ENCODE measurements around the gene ADI1. TPM values are rescaled to one million over a fixed set of nuclear protein-coding genes. Genes with fewer than 3 reads are reported as not detected.

ADI1 gene
- total and polyA plus RNA-seq, 7 donors = 42.5 to 137 (median 43.7) TPM

- Histone ChIP-seq H3K4me3 (no peak overlapping the region), H3K27ac (peak overlapping the region; percentile 95), H3K9me3 (no peaks in the 10 kb centered on the region), H3K36me3 (ENCODE audit: insufficient read depth in 1 of 2, low read depth in 1 of 2) (peaks cover 0 to 24% of the 10 kb centered on the region in 2 donors), H3K27me3 (ENCODE audit: insufficient read depth in 3 of 3, low read length in 2 of 3) (no peaks in the 10 kb centered on the region), H3K4me1 (peaks cover 64% of the 10 kb centered on the region)
- intact Hi-C loops (cut with DNase I) = loop anchor here in 1 of 2 donors (5.0 kb wide), 1 partner anchor 84 kb away; the partner anchor contains the start of gene RNASEH1
- 54 to 71% (median 67%) methylated on average over 10 of the region's 10 CpGs for WGBS, 3 donors
- TF ChIP-seq, protein P1, sequence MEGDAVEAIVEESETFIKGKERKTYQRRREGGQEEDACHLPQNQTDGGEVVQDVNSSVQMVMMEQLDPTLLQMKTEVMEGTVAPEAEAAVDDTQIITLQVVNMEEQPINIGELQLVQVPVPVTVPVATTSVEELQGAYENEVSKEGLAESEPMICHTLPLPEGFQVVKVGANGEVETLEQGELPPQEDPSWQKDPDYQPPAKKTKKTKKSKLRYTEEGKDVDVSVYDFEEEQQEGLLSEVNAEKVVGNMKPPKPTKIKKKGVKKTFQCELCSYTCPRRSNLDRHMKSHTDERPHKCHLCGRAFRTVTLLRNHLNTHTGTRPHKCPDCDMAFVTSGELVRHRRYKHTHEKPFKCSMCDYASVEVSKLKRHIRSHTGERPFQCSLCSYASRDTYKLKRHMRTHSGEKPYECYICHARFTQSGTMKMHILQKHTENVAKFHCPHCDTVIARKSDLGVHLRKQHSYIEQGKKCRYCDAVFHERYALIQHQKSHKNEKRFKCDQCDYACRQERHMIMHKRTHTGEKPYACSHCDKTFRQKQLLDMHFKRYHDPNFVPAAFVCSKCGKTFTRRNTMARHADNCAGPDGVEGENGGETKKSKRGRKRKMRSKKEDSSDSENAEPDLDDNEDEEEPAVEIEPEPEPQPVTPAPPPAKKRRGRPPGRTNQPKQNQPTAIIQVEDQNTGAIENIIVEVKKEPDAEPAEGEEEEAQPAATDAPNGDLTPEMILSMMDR (IDR thresholded peaks at IDR 0.05) = no peak
- ATAC-seq (no peak), DNase-seq (peak in 1 of 2 donors; percentile 23)
These were observed 46.4 kb downstream of the ADI1 start for GRCh38 chr2:3472966-3473365.

- intact Hi-C loops (cut with DNase I) = loop anchor here in 1 of 2 donors (5.0 kb wide), 1 partner anchor 85 kb away; the partner anchor contains the start of gene RNASEH1
- TF ChIP-seq, protein P1 (IDR thresholded peaks at IDR 0.05) = no peak
- H3K27ac ChIP-seq = peak overlapping the region; percentile 95
- ATAC-seq (no peak), DNase-seq (no peak)
- peaks cover 0 to 25% of the 10 kb centered on the region in 2 donors for H3K36me3 ChIP-seq (ENCODE audit: insufficient read depth in 1 of 2, low read depth in 1 of 2)
- H3K9me3 ChIP-seq = no peaks in the 10 kb centered on the region
- whole genome bisulfite sequencing, 3 donors = 80 to 86% (median 84%) methylated on average over 10 of the region's 10 CpGs
- H3K4me1 ChIP-seq = peaks cover 61% of the 10 kb centered on the region
- H3K27me3 ChIP-seq (ENCODE audit: insufficient read depth in 3 of 3, low read length in 2 of 3) = no peaks in the 10 kb centered on the region
- H3K4me3 ChIP-seq = no peak overlapping the region
These were observed 47.0 kb downstream of the ADI1 start for GRCh38 chr2:3472296-3472695.

GRCh38 chr2:3470856-3471737 lies 48.2 kb downstream of the ADI1 start:
- peak; percentile 81 to 88 (median 84) for ATAC-seq
- peaks cover 3 to 37% of the 10 kb centered on the region in 2 donors for H3K36me3 ChIP-seq (ENCODE audit: insufficient read depth in 1 of 2, low read depth in 1 of 2)

GRCh38 chr2:3470166-3470651 lies 49.1 kb downstream of the ADI1 start:
- intact Hi-C loops (cut with DNase I) = loop anchor here in 1 of 2 donors (5.0 kb wide), 1 partner anchor 87 kb away; the partner anchor contains the start of gene RNASEH1
- Histone ChIP-seq H3K4me3 (peak overlapping the region; percentile 42), H3K27ac (peak overlapping the region; percentile 95), H3K27me3 (ENCODE audit: insufficient read depth in 3 of 3, low read length in 2 of 3) (no peaks in the 10 kb centered on the region), H3K36me3 (ENCODE audit: insufficient read depth in 1 of 2, low read depth in 1 of 2) (peaks cover 3 to 45% of the 10 kb centered on the region in 2 donors), H3K4me1 (peaks cover 50% of the 10 kb centered on the region), H3K9me3 (no peaks in the 10 kb centered on the region)
- DNase-seq (peak; percentile 84 to 92), ATAC-seq (peak; percentile 60 to 85 (median 75))
- TF ChIP-seq, protein P1 (IDR thresholded peaks at IDR 0.05) = no peak
- 20 to 56% (median 26%) methylated on average over 17 of the region's 17 CpGs for WGBS, 3 donors

More at GRCh38 chr2:3470856-3471737, 48.2 kb downstream of the ADI1 start:
- intact Hi-C loops (cut with DNase I) = loop anchor here in 1 of 2 donors (5.0 kb wide), 1 partner anchor 86 kb away; the partner anchor contains the start of gene RNASEH1
- Histone ChIP-seq H3K4me3 (peak overlapping the region; percentile 42), H3K27me3 (ENCODE audit: insufficient read depth in 3 of 3, low read length in 2 of 3) (no peaks in the 10 kb centered on the region), H3K4me1 (peaks cover 54% of the 10 kb centered on the region), H3K27ac (peak overlapping the region; percentile 95), H3K9me3 (no peaks in the 10 kb centered on the region)
- WGBS, 3 donors = 30 to 42% (median 35%) methylated on average over 17 of the region's 17 CpGs
- peak; percentile 59 to 82 for DNase-seq
- TF ChIP-seq, protein P1 (IDR thresholded peaks at IDR 0.05) = no peak

Data from psoas muscle (tissue), 8 donors.